ENCODE data around the gene CILP.
A peak's percentile ranks its signal among the peaks of the same experiment; 100 is the strongest.
"Not testable (repeated sequence)": the region's sequence is repeated elsewhere in the genome, so short reads cannot be mapped to it uniquely, and the experiment has no call there.

The CILP gene, protein sequence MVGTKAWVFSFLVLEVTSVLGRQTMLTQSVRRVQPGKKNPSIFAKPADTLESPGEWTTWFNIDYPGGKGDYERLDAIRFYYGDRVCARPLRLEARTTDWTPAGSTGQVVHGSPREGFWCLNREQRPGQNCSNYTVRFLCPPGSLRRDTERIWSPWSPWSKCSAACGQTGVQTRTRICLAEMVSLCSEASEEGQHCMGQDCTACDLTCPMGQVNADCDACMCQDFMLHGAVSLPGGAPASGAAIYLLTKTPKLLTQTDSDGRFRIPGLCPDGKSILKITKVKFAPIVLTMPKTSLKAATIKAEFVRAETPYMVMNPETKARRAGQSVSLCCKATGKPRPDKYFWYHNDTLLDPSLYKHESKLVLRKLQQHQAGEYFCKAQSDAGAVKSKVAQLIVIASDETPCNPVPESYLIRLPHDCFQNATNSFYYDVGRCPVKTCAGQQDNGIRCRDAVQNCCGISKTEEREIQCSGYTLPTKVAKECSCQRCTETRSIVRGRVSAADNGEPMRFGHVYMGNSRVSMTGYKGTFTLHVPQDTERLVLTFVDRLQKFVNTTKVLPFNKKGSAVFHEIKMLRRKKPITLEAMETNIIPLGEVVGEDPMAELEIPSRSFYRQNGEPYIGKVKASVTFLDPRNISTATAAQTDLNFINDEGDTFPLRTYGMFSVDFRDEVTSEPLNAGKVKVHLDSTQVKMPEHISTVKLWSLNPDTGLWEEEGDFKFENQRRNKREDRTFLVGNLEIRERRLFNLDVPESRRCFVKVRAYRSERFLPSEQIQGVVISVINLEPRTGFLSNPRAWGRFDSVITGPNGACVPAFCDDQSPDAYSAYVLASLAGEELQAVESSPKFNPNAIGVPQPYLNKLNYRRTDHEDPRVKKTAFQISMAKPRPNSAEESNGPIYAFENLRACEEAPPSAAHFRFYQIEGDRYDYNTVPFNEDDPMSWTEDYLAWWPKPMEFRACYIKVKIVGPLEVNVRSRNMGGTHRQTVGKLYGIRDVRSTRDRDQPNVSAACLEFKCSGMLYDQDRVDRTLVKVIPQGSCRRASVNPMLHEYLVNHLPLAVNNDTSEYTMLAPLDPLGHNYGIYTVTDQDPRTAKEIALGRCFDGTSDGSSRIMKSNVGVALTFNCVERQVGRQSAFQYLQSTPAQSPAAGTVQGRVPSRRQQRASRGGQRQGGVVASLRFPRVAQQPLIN

DNA sequence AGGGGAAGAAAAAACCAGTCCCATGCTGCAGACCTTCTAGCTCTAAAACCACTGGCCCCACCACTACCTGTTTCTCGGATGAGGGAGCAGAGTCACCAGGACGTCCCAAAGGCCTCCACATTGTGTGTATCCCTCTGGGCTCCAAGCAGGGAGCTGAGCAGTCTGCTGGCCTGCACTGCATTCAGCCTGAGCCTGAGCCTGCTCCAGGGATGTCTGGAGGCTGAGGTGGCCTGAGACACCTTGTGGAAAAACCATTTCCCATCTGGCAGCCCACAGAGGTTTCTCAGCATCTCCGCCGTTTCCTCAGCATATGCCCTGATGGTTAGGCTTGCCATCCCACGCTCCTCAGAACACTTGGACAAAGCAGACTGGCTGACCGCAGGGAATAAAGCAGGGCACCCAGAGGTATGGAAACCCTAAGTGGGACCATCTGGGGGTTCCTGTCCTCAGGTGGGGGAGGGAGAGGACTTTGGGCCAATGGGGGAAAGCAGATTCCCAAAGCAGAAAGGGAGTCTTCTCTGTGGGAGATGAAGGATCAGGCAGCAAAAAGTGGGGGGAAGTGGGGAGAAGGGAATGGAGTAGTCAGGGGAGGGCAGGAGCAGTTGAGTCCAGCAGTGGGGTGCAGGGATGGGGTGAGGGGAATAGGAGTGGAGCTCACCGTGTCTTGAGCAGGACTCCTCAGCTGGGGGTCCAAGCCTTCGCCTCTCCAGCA is at the start of gene CILP:
Gene CILP, minus strand, starts transcription at position 704 of the 712 bp plus-strand sequence. CDS start 1,718 bp downstream, outside the sequence.
- no peak for DNase-seq

DNA sequence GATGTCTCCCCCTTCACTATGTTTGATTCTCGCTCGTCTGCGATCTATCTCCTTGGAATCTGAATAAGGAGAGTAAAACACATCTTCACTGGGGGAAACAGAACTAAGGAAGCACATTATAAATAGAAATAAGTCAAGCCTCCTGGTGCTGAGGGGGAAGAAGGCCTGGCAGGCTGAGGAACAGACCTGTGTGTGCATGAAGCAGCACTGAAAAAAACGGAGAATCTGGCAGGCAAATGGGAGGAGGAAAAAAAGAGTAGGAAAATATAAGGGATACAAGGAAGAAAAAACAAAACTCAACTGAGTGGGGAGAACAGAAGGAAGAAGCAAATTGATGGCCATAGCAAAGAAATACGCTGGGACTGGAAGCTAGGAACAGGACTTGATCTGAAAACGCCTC is 49.7 kb upstream of the CILP start:
- DNase-seq, result no peak

DNA sequence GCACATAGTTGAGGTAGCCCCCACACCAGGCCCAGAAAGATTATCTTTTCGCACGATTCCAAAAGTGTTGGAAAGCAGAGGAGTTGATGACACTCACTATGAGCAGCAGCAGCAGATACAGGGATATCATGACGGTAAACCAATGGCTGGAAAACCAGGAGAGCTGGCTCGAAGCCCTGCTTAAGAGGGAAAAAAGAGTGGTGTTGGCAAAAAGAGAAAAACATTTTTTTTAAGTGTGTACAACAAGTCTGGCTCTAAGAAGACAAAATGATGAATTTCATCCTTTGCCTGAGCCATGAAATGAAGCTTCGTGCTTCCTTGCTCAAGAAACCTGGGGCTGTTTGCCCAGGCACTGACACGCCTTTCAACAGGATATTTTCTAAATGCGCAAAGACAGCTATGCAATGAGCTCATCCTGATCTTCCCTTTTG is 48.1 kb upstream of the CILP start:
- no peak for DNase-seq

DNA sequence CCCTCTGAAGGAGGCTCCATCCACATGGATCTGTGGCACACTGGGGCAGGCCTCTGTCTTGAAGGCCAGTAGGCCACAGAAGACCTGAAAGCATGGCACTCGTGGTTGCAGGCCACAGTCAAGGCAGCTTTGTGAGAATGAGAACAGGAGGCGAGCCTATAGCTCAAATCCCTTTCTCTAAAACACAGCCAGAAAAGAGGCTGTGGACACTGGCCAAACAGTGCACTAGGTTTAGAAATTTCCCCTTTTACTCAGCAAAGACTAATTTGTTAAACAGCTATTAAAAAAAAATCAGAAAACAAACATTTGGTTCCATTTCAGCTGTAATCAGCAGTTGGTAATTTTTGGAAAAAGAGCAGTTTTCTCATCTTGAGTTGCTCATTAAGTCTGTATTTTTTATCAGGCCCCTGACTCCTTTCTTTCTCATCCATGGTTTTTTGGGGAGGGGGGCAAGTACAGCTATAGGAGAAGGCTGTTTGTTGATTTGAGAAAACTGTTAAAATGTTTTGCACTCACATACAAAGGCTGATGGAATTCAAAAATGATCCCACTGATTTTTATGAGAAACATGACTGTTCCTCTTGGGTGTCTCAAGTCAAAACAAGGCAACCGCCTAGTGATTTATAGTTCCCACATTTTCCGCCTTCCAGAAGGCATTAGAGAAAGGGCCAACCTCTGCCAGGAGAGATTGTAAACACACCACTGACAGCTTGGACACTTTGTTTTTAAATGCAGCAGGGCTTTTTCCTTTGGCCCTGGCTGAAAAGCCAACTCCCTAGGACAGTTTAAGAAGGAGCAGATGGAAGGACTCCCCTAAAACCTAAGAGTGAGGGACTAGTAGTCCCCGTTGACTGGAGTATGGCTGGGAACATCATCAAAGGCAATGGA is 47.3 kb upstream of the CILP start:
- DNase-seq, result no peak

DNA sequence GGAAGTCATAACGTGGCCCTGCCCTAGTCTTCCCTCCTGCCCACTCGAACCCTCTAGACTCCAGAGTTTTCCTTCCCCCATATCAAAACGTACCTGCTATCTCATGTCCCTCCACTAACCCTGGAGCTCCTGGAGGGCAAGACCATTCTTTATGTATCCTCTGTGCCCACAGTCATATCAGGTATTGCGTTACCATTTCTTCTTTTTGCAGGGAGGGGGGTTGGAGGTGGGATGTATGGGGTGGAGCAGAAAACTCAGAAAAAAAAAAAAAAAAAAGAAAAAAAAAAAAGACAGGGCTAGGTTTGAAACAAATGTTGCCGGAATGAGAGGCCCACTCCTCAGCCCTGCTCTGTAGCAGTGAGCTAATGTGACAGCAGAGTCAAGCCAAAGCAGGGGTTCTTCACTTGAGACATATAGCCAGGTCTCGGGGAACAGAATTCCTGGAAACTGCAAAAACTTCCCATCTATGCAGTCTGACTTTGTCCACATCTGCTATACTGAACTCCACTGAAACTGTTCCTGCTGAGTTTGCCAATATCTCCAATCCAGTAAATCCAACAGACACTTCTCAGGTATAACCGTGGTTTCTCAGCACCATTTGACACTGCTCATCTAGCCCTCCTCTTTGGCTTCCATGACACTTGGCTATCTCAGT is 44.3 kb upstream of the CILP start:
- DNase-seq, result no peak

DNA sequence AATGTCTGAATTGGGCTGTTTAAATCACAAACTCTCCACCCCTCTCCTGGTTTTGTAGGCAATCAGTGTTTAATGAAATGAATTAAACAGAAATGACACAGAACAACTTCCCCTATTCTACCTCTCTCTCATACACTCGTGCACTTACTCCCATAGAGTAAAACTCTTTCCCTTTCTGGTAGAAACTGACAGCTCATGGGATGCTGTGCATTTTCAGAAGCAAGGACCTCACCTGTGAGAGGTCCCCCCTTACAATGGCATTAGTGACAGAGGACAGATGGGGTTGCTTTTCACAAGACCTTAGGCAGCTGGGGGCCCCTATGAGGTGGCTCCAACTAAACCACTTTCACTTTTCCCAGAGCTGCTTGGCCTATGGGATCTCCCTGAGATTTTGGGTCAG is 43.5 kb upstream of the CILP start:
- no peak for DNase-seq

DNA sequence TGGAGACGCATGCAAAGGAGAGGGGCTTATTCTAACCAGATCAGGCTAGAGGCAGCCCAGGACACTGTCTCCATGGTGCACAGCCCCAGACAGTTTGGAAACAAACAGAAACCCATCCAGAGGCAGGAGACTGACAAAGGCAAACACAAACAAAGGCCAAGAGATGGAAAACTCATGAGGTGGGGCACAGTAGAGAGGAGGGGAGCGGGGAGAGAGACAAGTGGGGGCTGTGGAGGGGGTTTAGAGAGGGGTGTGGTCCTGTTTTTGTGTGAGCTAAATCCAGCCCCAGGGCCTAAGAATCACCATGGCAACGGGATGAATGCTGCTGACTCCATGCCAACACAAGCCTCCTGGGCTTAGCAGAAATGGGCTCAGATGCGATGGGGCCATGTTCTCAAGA is 43.1 kb upstream of the CILP start:
- no peak for DNase-seq

DNA sequence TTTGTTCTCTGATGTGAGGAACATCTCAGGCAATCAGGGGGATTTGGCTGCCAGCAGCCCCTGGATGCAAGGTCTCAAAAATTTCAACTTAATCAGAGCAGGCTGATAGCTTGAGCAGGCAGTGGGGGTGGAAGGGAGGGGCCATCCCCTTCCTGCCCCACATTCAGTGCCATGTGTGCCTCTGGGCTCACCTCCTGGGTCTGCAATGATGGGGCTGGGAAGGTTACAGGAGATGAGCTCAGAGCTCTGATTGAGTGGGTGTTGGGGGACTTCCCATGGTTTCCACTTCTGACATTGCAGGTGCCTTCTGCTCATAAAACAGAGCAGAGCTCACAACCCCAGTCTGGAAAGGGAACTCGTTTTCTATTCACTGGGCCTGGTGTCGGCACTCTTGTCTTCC is 38.4 kb upstream of the CILP start:
- peak; percentile 54 to 59 for DNase-seq

DNA sequence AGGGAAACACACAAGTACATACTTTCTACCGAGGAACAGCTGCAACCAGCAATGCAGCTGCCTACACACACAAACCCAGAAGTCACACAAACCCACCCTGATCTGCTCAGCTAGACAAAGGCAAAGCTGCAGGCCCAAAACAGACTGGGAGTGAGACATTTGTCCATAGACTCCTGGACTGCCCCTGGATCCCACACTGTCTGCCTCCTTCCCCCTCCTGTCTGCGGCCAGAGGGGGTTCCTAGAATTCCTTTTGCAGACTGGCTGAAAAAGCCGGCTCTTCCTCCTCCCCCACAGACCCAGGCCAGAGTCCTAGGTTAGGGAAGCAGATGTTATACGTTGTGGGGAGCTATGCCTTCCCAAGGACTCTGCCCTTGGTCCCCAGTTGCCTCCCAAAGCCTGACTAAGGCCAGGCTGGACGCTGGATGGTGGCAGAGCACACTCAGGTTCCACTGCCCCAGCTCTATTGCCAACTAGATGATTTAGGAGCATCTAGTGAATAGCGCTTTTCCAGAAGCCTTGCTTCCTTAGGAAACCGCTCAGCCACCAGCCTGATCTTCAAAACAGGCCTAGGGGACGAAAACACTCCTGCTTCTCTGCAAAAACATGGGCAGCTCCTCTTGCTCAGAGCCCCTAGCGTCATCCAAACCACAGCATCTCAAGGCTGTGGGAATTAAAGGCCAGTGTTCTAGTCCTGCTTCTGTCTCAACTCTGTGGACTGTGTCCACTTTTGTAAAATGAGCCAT is 37.4 kb upstream of the CILP start:
- no peak for DNase-seq

DNA sequence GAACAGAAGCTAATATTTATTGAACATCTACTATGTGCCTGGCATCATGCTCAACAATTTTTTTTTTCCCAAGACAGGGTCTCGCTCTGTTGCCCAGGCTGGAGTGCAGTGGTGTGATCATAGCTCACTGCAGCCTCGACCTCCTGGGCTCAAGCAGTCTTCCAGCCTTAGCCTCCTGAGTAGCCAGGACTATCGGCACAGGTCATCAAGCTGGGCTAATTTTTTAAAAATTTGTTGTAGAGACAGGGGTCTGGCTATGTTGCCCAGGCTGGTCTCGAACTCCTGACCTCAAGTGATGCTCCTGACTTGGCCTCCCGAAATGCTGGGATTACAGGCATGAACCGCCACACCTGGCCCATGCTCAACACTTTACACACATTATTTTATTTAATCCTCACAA is 35.7 kb upstream of the CILP start:
- no peak for DNase-seq

DNA sequence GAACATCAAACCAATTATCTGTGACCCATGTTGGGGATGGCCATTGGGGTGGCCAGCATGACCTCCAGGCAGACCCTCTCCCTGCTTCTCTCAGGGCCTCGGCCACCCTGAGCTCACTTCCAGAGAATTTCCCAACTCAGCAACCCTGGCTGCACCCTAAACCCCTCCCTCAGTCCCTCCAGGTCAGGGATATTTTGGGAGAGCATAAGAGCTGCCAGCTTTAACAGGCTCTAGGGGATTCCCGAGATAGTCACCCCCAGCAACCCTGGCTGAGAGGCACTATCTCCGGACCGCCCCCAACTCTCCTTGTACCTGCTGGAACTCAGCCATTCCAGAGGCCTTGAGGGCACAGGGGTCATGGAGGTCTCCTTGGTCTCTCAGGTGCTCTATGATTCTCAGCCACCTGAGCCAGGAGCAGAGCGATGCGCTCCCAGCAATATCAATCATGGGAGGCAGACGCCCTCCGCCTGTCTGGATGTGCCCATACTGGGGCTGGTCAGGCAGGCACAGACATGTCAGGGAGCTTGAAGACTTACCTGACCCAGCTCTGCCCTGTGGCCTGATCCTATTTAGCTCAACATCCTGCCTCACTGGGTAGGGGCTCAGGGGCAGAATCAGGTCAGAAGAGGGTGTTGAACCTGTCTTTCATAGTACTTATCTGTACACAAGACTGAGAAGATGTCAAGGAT is 34.9 kb upstream of the CILP start:
- no peak for DNase-seq

DNA sequence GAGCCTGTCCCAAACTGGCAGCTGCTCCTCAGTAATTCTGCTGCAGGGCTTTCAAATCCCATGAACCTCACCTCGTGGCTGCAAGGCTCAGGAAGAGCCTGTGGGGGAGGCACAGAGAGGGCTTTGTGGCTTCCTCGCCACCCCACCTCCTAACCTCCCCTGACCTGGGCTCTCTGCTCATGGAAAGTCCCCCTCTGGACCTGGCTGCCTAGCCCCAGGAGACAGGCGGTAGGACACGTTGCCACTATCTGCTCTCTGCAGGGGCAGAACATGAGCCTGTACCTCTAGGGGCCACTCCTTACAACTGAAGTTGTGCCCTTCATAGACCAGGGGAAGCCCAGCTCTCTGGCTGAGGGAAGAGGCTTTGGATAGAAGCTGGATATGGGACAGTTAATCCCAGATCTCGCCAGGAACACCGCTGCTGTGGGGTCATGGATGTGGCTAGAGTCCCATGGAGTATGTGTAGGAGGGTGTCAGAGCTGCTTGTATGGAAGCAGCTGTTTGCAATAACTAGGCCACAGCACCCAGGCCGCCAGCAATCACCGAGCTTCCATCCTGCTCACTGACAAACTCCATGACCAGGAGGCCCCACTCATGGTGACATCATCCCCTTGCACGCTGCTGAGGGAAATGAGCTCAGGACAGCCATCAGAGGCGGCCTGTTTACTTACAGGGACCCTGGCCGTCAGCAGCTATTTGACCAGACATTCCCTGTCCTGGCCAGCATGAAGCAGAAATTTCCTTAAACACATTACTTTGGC is 34.0 kb upstream of the CILP start:
- no peak for DNase-seq

DNA sequence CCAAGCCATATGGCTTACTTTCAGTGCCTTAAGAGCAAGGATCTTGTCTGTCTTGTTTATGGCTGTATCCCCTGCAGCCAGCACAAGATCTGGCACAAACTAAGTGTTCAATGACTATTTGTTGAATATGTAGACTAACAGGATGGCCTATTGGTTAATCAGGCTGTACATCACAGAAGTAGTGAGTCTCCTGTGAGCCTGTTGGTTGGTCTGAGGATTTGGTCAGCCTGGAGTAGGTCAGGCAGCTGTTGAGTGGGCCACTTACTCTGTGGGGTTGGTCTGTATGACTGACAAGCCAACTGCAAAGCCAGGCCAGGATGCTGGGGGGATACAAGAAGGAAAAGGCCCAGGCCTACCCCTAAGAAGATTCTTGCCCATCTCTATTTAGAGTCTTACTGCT is 33.4 kb upstream of the CILP start:
- DNase-seq, result no peak

DNA sequence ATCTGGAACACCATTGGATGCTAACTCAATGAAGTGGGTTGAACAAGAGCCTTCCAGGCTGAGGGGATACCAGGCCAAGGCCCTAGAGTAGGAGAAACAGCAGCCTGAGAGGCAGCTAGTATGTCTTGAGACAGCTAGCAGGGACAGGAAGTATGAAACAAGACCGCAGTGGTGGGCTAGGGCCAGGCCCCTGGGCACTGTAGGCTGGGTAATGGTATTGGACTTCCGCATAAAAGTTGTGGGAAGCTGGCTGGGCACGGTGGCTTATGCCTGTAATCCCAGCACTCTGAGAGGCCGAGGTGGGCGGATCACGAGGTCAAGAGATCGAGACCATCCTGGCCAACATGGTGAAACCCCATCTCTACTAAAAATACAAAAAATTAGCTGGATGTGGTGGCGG is 25.2 kb upstream of the CILP start:
- not testable (repeated sequence) for DNase-seq

DNA sequence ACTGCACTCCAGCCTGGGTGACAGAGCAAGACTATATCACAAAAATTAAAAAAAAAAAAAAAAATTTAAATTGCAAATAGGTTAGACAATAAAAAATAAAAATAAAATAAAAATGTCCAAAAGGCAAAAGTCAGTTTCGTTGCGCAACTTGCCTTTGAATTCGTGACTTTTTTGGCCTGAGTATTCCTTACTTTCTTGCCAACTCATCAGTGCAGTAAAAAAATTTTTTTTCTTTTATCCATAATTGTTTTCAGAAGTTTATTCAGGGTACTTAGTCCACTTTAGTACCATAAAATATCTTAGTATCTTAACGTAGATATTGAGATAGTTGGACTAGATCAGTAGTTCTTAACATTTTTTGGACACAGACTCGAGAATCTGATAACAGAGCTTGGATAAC is 22.4 kb upstream of the CILP start:
- no peak for DNase-seq

DNA sequence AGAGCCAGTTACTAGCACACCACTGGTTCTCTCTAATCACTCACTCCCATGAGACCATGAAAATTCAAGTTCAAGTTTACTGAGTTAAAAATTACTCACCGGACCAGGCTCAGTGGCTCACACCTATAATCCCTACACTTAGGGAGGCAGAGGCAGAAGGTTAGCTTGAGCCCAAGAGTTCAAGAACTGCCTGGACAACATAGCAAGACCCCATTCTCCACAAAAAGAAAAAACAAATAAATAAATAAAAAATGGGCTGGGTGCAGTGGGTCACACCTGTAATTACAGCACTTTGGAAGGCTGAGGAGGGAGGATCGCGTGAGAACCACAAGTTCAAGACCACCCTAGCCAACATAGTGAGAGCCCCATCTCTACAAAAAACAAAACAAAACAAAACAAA is 21.2 kb upstream of the CILP start:
- DNase-seq, result no peak

DNA sequence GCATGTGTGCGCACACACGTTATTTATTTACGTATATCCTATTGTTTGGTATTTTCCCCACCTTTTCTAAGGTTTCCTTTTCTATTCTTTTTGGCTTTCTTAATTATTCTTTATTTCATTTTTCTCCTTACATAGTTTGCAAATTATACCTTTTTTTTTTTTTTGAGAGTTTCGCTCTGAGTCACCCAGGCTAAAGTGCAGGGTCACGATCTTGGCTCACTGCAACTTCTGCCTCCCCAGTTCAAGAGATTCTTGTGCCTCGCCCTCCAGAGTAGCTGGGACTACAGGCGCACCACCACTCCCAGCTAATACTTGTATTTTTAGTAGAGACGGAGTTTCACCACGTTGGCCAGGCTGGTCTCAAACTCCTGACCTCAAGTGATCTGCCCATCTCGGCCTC is 20.0 kb upstream of the CILP start:
- DNase-seq, result no peak

DNA sequence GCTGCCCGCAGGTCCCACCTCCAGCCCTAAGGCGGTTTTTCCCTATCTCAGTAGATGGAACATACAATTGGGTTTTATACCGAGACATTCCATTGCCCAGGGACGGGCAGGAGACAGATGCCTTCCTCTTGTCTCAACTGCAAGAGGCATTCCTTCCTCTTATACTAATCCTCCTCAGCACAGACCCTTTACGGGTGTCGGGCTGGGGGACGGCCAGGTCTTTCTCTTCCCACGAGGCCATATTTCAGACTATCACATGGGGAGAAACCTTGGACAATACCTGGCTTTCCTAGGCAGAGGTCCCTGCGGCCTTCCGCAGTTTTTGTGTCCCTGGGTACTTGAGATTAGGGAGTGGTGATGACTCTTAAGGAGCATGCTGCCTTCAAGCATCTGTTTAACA is 15.6 kb upstream of the CILP start:
- not testable (repeated sequence) for DNase-seq

DNA sequence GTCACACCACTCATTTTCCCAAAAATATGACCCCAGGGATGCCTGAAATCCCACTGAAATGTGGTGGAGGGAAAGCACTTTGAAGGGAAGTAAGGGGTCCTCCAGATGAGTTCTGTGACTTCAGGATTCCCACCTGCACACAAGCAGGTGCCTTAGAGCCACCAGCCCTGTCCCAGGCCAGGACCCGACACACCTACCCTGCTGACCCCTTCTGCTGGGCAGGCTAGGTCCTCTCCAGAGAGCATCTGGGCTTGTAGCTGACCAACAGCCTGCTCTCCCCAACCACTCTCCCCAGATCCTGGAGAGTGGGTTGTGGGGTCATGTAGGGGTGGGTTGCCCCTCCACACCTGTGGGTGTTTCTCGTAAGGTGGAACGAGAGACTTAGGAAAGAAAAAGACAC is 14.9 kb upstream of the CILP start:
- no peak for DNase-seq
